A673 (cell line): ENCODE results near the gene CLEC7A. TPM values are rescaled to one million over a fixed set of nuclear protein-coding genes. Genes with fewer than 3 reads are reported as not detected.

Source experiments
- BruUV-seq: library from RNA; stranded (reverse); fragments of 400-500 nt; replicated peaks from 2 replicates; lab custom pipeline; 2021; lab: Mats Ljungman, UMichigan
- CTCF ChIA-PET: fragments of 300-600 bp; sonication (Branson Sonifier 250); formaldehyde crosslinking; loops from one replicate; lab custom pipeline; 2022; ENCODE audit warnings: antibody characterized with exemption; lab: Charles Lee
- POLR2A ChIA-PET: fragments of 300-600 bp; sonication (Branson Sonifier 250); formaldehyde crosslinking; loops from one replicate; lab custom pipeline; 2022; ENCODE audit warnings: antibody characterized with exemption; ENCODE audit not compliant: low non-redundant PET; lab: Charles Lee
- DNase-seq: peaks from one replicate; pipeline ENCODE4 v3.0.0-alpha.2; 2015; ENCODE audit warnings: low spot score
- H3K27ac ChIP-seq: fragments of 200-600 bp; sonication (generic); 2 replicates; pipeline ENCODE4 v1.5.1; 2016; ENCODE audit warnings: mixed run types, low read depth, mild to moderate bottlenecking, mixed read lengths, antibody characterized with exemption, low read length; ENCODE audit not compliant: poor library complexity, severe bottlenecking
- H3K27me3 ChIP-seq: fragments of 200-600 bp; sonication (generic); replicated peaks from 2 replicates; pipeline ENCODE4 v1.6.1; 2017; ENCODE audit warnings: mixed run types, low read depth, mild to moderate bottlenecking, mixed read lengths, antibody characterized with exemption, low read length; ENCODE audit not compliant: insufficient read depth, poor library complexity
- H3K36me3 ChIP-seq: fragments of 200-600 bp; sonication (generic); 2 replicates; pipeline ENCODE4 v1.6.1; 2016; ENCODE audit warnings: mixed run types, mild to moderate bottlenecking, mixed read lengths, antibody characterized with exemption, low read length; ENCODE audit not compliant: insufficient read depth, poor library complexity, severe bottlenecking
- H3K4me1 ChIP-seq: fragments of 200-600 bp; sonication (generic); 2 replicates; pipeline ENCODE4 v1.6.1; 2017; ENCODE audit warnings: mixed run types, mild to moderate bottlenecking, mixed read lengths, antibody characterized with exemption, low read length; ENCODE audit not compliant: insufficient read depth, poor library complexity, severe bottlenecking
- H3K4me3 ChIP-seq: fragments of 200-600 bp; sonication (generic); 2 replicates; pipeline ENCODE4 v1.5.1; 2016; ENCODE audit warnings: low read depth, mixed run types, mild to moderate bottlenecking, mixed read lengths, low read length; ENCODE audit not compliant: poor library complexity, severe bottlenecking
- H3K9me3 ChIP-seq: fragments of 200-600 bp; sonication (generic); 2 replicates; pipeline ENCODE4 v1.6.1; 2016; ENCODE audit warnings: mixed run types, low read depth, mild to moderate bottlenecking, mixed read lengths, antibody characterized with exemption, low read length; ENCODE audit not compliant: poor library complexity, severe bottlenecking
- EZH2 ChIP-seq: fragments of 200-600 bp; sonication (generic); IDR thresholded peaks from 2 replicates; pipeline ENCODE4 v1.6.1; 2017; ENCODE audit warnings: borderline replicate concordance, low read depth, mild to moderate bottlenecking, mixed read lengths, antibody characterized with exemption, low read length; ENCODE audit not compliant: poor library complexity, severe bottlenecking
- intact Hi-C: fragments of 100-400 bp; cut with micrococcal nuclease; formaldehyde crosslinking; loops from one replicate; pipeline ENCODE4 v1.10.0; 2022; ENCODE audit not compliant: unreplicated experiment
- total RNA-seq: library from RNA; stranded (reverse); gene quantifications from 2 replicates; pipeline ENCODE4 v1.2.3, GENCODE V29; 2021
- TF ChIP-seq, protein P1 (sequence below): fragments of 300-800, 200-600 bp; sonication (generic); conservative IDR thresholded peaks from 2 replicates; pipeline ENCODE4 v1.5.1; 2017; ENCODE audit warnings: low read depth, mild to moderate bottlenecking, antibody characterized with exemption, low read length, moderate library complexity, mixed read lengths

The CLEC7A gene
- total RNA-seq, 1 experiment from 2014 or later, result 0.28 TPM

DNA sequence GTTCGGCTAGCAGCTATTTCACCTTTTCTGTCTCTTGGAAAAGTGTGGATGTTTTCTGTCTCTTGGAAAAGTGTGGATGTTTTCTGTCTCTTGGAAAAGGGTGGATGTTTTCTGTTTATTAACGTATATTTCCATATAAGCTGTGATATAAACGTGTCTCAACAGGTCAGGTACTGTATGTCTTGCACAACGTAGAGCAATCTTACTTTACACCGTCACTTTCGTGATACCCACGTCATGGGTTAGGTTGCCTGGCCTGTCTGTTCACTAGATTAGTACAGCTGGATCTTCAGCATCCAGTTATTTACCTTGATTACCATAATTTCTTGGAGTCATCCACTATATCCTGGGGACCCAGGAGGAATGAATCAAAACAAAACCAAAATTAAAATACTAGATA is 14.1 kb downstream of the CLEC7A start:
- Histone ChIP-seq H3K27me3 (no peaks in the 10 kb centered on the region), H3K4me1 (no peaks in the 10 kb centered on the region), H3K36me3 (no peaks in the 10 kb centered on the region), H3K4me3 (no peak overlapping the region), H3K9me3 (no peaks in the 10 kb centered on the region), H3K27ac (no peak overlapping the region)
- TF ChIP-seq, protein P1, sequence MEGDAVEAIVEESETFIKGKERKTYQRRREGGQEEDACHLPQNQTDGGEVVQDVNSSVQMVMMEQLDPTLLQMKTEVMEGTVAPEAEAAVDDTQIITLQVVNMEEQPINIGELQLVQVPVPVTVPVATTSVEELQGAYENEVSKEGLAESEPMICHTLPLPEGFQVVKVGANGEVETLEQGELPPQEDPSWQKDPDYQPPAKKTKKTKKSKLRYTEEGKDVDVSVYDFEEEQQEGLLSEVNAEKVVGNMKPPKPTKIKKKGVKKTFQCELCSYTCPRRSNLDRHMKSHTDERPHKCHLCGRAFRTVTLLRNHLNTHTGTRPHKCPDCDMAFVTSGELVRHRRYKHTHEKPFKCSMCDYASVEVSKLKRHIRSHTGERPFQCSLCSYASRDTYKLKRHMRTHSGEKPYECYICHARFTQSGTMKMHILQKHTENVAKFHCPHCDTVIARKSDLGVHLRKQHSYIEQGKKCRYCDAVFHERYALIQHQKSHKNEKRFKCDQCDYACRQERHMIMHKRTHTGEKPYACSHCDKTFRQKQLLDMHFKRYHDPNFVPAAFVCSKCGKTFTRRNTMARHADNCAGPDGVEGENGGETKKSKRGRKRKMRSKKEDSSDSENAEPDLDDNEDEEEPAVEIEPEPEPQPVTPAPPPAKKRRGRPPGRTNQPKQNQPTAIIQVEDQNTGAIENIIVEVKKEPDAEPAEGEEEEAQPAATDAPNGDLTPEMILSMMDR, result no peak
- TF ChIP-seq EZH2, result no peak
- intact Hi-C loops, result no loop called here
- DNase-seq, result no peak
- CTCF ChIA-PET, result no interaction called here
- POLR2A ChIA-PET, result no interaction called here
- BruUV-seq, result no TSS peak

DNA sequence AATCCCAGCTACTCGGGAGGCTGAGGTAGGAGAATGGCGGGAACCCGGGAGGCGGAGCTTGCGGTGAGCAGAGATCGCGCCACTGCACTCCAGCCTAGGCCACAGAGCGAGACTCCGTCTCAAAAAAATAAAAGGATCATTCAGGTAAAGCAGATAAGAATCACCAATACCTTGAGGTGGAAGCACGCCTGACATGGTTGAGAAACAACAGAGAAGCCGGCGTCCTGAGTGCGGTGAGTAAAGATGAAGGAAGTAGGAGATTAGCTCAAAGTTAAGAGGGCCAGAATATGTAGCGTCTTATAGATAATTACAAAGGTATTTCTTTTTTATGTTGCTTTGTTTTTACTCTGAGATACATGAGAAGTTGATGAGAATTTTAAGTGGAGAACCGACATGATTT is 14.7 kb downstream of the CLEC7A start:
- intact Hi-C loops, result no loop called here
- BruUV-seq, result no TSS peak
- Histone ChIP-seq H3K27me3 (no peaks in the 10 kb centered on the region), H3K4me1 (no peaks in the 10 kb centered on the region), H3K27ac (no peak overlapping the region), H3K4me3 (no peak overlapping the region), H3K36me3 (no peaks in the 10 kb centered on the region), H3K9me3 (no peaks in the 10 kb centered on the region)
- no peak for DNase-seq
- ChIA-PET CTCF (no interaction called here), POLR2A (no interaction called here)
- no peak for TF ChIP-seq EZH2
- TF ChIP-seq, protein P1, result no peak

DNA sequence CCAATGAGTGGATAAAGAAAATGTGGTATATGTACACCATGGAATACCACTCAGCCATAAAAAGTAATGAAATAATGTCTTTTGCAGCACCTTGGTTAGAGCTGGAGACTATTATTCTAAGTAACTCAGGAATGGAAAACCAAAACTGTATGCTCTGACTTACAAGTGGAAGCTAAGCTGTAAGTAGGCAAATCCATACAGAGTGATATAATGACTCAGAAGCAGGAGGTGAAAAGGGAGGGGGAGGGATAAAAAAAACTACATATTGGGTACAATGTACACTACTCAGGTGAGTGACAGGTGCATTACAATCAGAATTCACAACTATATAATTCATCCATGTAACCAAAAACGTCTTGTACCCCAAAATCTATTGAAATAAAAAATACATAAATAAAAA is 16.1 kb downstream of the CLEC7A start:
- H3K4me3 ChIP-seq, result no peak overlapping the region
- no peaks in the 10 kb centered on the region for H3K36me3 ChIP-seq
- no peak overlapping the region for H3K27ac ChIP-seq
- no peak for DNase-seq
- POLR2A ChIA-PET, result no interaction called here
- CTCF ChIA-PET, result interaction anchor here (0.6 kb wide), 2 partner anchors 43 to 369 kb away, joined by 3 read pairs; no protein-coding TSS in a partner anchor
- no peaks in the 10 kb centered on the region for H3K27me3 ChIP-seq
- TF ChIP-seq, protein P1, result no peak
- no peak for TF ChIP-seq EZH2
- H3K9me3 ChIP-seq, result no peaks in the 10 kb centered on the region
- no peaks in the 10 kb centered on the region for H3K4me1 ChIP-seq
- BruUV-seq, result no TSS peak
- intact Hi-C loops, result no loop called here
